Activated CD4-positive, alpha-beta T cell treated with anti-CD3 and anti-CD28 coated beads, Interleukin-2, amount 50 U/mL, for 1 hour (primary cell): ENCODE measurements around the gene ZNF692.

Experiments
- DNase-seq: peaks from one replicate; pipeline ENCODE4 v3.0.0-alpha.2; 2020

Gene ZNF692

DNA sequence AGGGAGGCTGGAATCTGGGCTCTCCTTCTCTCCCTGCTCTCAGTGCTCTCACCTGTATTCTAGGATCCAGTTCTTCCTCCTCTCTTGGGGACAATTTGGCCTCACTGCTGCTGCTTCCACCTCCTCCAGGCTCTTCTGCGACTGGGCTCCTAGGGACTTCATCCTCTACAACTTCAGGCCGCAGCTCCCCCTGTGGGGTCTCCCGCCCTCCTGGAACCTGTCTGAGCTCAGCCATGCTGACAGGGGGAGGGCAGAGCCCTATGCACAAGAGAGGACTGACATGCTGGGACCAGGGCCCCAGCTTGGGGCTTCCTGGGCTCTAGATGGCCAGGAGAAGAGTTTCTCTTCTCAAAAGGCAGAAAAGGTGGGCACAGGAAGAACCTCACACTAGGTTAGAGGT, 34.2 kb downstream of the ZNF692 start:
- DNase-seq, result no peak

DNA sequence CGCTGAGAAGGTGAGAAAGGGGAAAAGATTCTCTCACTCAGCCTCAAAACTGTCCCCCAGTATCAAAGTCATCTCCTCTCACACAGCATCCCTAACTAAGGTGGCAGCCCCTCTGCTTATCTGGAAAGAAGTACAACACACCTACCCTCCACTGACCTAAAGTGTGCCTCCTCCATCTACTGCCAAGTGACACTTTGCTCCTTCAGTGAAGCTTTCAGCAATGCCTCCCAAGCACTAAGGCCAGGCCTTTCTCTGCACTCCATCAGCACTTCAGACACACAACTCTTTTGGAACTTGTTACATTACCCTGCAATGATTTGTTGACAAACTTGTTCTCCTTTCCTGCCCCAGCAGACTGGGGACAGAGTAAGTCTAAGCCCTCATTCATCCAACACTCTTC, 34.6 kb downstream of the ZNF692 start:
- DNase-seq, result no peak

DNA sequence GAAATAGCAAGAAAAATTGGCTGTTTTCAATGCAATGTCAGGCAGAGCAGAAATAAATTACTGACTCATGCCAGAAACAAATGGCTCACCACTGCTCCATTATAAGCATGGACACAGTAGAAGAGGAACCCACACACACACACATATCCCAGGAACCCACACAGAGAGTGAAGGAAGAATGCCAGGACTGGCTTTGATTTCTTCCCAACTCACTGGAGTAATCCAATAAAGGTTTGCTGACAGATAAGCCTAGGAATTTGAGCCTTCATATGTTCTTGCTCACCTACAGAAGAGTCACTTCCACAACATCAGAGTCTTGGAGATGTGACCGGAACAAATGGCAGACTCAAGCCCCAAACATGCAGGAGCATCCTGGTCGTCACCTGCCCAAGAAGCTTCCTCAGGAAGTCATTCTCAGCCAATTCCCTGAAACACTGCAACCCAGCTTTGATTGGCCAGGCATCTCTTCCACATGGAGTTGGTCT, 35.3 kb downstream of the ZNF692 start:
- DNase-seq, result no peak

DNA sequence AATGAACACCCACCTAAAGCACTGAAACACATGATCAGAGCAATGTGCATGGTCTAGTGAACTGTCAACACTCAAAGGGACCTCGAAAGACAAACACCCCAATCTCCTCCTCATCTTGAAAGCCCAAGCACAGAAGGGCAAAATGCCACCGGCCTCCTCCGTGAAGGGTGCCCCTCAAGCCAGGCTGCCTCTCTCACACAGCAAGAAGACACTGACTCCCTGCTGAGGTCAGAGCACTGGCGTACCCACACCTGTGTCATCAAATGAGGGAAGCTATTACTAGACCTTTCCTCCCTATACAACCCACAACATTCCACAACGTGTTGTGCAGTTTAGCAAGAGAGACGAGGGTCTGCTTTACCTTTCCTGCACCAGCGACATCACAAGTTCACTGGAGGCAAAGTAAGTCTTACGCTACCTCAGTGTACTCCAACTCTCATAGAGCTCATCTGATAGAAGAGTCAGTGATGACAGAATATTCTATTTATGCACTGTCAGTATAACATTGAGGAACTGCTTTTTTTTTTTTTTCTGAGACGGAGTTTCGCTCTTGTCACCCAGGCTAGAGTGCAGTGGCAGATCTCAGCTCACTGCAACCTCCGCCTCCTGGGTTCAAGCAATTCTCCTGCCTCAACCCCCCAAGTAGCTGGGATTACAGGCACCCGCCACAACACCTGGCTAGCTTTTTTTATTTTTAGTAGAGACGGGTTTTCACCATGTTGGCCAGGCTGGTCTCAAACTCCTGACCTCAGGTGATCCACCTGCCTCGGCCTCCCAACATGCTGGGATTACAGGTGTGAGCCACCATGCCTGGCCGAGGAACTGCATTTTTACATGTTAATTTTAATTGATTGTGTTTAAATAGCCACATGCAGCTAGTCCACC, 36.5 kb downstream of the ZNF692 start:
- DNase-seq, result no peak

DNA sequence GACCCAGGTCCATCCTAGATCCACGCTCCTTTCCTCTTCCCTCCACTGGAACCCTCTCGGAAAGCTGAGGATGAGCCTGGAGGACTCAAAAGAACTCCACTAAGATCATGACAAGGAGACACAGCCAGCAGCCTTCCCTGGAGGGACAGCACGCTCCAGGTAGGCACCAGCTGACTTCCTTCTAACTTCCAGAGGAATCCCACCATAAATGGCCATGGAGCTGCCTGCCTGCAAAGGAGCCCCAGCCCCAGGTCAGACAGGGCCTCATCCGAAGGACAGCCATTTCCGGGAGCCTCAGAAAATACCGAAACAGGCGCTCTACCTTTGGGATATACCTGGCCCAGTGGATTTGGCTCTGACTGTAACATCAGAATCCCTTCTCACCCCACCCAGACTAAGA, 37.2 kb downstream of the ZNF692 start:
- DNase-seq, result no peak

DNA sequence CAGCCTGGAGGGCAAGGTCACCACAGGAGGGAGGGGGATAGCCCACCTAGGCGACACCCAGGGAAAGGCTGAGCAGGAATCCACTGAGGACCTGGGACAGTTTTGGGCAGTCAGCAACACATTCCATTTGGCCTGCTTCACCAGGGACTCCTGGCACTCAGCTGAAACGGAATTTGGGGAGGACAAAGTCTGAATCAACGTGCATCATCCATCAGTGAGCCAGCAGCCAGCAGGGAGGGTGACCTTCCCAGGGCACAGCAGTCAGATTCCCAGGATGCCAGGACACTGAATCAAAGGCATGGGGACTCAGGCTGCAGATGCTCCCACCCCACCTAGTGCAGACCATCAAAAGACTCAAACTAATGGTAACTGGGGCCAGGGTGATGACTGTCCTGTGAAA, 37.8 kb downstream of the ZNF692 start:
- no peak for DNase-seq

DNA sequence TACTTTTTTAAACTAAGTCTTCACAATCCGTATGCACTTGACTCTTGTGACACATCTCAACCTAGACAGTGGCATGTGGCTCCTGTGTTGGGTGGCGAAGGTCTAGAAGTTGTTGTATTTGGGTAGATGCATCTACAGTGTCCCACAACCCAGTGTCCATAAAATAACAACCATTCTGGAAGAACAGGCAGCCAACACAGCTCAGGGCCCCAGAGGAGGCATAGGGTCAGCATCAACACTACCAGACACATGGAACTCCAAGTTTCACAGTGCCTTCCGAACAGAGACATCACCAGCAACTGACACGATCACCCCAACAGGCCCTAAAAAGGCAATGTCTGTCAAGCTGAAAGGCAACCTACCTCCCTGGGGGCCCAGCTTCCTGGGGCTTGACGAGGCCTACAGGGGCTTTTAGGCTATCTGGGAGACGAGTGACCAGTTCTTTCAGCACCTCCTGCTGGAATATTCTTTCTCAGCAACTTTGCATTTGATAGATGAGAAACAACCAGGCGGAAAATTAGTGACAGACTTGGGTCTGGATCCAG, 38.8 kb downstream of the ZNF692 start:
- no peak for DNase-seq

DNA sequence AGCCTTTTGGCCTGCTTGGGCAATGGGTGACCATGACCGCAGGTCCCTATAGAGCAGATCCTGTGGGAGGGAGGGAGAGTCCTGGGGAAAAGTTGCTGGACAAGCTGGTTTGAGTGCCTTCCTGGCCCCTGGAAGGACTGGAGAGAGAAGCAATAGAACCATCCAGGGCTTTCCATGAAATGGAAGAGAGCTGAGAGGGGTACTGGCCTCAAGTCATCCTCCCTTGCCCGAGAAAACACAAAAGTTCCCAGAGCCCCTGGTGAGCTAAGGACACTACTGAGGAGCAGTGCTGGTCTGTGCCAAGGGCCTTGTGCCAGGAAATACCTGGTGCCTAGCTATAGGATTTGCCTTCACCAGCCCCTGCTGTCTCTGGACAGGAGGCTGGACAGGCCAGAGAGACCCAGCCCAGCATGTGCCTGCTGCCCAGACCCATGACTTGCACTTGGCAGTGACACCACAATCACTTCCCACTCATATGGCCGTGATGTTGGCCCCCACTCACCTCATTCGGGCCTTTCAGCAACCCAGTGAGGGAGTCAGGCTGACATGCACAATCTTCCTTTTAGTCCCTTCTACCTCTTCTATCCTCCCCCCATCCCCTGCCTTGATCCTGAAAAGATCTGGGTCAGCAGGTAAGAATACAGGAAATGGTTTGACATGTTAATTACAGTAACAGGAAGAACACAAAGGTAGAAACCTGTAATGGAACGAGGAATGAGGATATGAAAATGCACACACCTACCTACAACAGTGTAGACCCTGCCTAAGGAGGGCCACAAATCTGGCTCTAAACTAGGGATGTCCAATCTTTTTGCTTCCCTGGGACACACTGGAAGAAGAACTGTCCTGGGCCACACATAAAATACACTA, 40.1 kb downstream of the ZNF692 start:
- no peak for DNase-seq

DNA sequence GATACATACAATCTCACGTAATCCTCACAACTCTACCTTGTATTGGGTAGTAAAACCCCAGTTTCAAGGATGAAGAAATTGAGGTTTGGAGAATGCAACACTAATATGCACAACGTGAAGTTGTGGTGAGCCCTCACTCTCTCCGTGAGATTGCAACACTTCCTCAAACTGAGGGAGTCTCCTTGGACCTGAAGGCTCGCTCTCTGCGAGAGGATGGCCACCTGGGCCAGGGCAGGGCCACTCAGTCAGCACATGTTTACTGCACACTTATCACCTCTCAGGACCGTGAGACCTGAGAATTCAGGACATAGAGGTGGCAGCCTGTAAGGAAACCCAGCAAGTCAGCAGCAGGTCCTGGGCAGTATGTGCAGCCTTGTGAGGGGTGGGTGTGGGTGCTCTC, 41.8 kb downstream of the ZNF692 start:
- no peak for DNase-seq

DNA sequence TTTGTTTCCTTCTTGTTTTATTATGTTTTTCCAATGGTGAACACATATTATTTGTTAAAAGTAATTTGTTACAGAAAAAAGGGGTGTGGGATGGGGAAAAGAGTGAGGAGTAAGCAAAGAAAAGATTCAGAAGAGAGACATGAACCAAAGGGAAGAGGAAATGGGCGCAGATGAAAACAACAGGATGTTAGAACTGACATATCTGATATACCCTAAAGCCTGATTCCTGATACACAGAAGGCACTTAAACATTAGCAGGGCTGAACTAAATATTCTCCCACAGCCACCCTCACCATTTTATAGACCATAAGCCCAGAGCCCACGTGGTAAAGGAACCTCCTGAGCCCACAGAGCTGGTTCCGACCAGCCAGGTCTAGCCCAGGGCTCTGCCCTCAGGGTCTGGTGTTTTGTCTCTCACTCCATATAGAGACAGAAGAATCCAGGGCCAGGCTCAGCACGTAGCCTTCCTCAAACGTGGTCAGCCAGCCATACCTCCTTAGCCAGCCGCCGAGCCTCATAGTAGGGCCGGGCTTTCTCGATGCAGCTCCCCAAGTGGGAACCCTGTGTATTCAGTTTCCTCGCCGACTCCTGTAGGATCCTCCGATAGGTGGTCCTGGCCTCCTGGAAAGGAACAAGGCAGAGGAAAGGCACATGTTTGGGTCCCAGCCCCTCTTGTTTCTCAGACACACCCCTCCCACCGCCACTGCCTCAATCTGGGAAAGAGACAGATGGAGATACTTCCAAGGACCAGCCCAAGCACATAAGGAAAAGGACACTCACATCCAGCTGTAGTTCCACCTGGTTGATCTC, 42.6 kb downstream of the ZNF692 start:
- DNase-seq, result no peak

DNA sequence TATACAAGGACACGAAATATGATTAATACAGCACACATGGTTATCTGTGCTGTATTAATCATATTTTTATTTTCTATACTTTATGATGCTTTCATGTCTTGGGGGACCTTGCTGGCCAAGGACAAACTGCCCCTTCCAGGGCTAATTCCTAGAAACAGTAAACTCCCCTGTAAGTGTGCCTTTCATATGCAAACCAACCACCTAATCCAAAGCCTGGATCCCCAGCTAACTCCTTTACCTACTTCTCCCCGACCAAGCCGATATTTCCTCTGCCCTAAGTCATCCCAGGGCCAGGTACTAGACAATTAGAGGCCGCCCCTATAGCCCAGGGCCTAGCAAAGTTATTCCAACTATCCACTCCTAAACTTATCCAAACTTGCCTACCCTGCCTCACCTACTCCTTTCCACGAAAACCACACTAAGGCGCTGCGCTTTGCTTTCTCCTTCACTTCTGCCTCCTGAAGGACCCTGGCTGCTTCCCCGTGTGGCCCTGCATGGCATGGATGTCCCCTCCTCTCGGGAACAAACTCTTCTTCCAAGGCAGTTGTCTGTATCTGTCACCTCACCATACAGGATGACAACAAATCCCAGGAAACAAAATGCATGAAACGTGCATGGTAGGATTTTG, 43.4 kb downstream of the ZNF692 start:
- no peak for DNase-seq

DNA sequence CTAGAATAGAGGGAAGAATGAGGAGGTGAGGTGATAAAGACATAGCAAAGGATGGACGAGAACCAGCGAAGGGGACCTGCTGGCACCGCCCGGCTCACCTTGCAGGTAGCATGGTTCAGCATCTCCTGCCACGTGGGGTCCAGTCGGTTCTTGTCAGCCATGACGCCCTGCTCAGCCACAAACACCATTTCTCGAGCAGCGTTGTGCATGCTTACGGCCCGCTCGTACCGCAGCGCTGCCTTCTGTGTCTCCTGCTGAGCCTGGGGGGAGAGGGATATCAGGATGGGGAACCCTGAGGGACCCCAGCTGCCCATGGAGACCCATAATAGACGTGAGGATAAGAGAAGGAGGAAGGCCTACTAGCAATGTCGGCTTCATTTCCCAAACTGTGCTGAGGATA, 44.5 kb downstream of the ZNF692 start:
- DNase-seq, result no peak

DNA sequence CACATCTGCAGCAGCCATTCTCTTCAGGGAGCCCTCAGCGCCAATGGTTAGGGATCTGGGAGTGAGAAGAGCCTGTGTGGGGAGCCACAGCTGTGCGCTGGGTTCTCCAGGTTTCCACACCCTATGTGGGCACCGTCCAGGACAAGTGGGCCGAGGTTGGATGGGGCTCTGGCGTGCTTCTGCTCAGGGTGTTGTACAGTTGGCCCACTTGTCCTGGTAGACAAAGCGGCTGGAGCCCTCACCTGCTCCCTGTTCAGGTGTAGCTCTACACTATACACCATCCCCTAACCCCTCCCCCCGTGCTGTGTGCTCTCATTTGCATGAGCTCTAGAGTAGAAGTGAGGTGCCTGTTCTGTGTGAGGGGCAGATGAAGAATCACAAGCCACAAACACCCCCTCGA, 45.3 kb downstream of the ZNF692 start:
- DNase-seq, result no peak

DNA sequence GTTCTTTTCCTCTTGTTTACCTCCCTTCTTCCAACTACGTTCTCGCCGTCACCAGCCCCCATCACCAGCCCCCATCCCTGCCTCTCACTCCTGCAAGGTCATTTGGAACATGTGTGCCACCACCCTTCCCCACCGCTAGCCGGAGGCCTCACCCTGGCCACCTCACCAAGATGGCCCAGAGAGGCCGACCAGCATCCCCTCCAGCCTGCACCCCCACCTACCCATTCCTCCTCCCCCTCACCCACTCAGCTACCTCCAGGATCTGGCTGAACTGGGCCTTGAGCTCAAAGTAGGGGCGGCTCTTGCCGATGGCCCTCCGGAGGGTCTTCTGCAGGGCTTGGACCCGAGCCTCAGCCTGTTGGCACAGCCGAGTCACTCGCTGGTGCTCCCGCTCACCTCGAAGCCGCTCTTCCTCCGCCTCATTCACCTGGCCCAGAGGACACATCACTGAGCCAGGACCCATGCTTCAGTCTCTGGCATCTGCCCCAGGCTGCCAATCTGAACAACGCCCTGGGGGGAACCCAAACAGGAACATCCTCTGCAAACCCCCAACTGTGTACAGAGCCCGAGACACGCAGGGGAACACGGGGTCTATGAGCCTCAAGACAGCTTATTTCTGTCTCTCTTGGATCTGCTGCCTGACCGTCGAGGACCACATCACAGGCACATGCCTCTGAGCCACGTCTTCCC, 46.0 kb downstream of the ZNF692 start:
- DNase-seq, result no peak

DNA sequence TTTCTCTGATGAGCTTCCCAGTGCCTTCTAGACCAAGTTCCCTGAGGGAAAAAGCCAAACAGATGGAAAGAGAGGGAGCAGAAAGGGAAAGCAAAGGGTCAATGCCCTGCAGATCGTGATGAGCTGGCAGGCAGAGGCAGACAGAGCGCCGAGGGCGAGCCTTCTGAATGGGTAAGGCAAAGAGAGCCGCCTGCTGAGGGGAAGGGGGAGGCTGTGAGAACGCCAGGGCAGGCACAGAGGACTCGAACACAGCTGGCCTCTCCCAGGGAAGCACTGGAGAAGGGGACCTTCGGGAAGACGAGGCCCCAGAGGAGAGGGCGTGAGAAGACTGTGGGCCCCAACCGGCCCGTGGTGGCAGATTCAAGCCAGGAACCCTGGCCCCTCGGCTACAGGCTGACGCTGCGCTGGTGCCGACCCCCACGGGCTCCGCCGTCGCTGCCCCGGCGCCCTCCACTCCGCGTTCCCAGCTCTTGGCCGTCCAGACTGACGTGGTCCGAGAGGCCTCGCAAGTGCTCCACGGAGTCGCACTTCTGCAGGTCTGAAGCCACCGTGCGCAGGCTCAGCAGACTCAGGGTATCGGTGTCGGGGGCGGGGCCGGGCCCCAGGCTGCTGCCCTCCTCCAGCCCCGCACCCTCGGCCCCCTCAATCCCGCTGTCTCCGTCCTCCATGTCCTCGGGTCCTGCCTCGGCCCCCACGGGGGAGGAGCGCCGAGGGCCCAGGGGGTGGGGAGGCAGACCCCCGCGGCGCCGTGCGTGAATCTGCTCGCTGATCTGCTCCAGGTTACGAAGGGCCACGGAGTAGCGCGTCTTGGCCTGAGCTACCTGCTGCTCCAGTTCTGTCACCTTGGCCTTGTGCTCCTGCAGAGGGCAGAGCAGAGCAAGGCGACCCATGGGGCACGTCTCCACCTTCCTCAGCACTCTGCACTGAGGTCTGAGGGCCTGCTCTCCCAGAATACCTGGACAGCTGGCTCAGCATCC, 47.1 kb downstream of the ZNF692 start:
- no peak for DNase-seq

DNA sequence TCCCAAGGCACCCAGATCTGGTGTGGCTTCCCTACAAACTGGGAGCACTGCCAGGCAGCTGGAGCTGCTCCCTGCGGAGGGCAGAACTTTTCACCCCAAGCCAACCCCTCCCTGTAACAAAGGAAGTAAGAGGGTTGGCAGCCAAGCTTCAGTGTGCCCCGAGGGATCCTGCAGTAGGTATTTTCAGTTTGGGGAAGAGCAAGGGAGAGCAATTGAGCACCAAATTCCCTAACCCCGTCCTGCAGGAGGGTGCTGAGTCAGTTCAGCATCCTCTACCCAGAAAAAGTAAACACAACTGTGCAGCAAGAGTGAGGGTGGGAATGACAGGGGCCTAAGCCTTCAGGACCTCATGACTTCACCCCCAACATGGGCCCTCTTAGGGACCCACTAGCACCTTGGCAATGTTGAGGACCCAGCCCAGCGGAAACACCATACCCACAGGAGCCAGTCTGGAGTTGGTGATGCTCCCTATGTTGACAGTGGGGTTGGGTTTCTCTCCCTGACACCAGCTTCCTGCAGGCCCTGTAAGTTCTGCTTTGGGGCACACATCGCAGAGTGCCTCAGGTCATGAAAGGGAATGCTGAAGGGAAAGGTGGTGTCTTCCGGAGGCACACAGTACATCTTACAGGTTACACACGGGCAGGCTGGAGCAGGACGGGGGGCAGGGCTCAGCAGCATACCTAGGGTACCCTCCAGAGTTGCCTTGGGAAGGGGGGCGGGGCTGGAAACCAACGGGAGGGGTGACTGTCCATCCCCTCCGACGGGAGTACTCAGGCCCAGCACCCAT, 48.0 kb downstream of the ZNF692 start:
- DNase-seq, result no peak

DNA sequence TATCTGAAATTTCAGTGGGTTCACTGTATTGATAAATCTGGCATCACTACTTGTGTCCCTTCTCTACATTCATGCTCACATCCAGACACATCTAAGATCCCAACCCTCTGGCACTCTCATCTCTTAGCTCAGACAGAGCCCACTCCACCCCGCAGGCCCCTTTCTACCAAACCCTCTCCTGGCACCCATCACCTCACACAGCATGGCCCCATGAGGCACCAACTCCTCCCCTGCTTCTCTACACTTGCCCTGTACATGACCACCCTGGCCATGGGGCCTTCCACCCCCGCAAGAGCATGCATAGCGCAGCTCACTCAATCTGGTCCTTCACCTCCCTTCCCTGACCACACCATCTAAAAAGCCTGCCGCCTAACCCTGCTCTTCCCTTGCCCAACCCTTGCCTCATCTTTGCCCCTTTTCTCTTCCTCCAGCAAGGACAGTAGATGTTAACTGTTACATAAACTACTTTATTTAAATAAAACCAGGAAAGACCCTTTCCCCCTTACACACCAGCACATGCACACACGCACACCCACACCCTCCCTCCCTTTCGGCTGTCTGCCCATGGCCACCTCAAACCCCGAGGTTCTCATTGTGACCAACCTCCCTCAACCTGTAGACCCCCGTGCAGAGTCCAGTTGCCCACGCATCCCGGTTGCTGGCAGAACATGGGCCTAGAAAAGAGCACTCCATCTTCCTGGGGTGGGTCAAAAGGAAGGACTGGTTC, 48.7 kb downstream of the ZNF692 start:
- no peak for DNase-seq

DNA sequence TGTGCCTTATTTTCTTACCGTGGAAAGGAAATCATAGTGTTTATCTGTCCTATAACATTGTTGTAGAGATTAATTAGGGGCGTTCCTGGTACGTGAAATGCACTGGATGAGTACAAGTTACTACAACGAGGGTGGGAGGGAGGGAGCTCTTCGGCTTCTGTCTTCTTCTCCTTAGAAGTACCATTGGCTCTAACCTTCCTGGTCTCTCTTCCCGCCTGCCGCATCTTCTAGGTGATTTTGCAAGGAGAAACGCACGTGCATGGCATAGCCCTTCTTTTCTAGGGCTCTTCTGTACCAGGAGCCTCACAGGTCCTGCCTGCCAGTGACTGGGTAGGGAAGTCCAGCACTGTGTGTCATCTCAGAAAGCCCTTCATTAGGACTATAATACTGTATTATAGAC, 50.0 kb downstream of the ZNF692 start:
- DNase-seq, result no peak
